RCC 7860 (cell line): Measurements from ENCODE around the gene ASB11.

Experiments
- DNase-seq: peaks from one replicate; pipeline ENCODE4 v3.0.0-alpha.2; 2015; ENCODE audit warnings: low spot score
- FAIRE-seq: peaks from 2 replicates; lab custom pipeline; 2012; peaks lifted over from hg19 to GRCh38; lab: Jason Lieb, UNC

Gene ASB11

GRCh38 chrX:15236146-15236545 lies 79.3 kb downstream of the ASB11 start:
- DNase-seq (no peak), FAIRE-seq (no peak)

GRCh38 chrX:15235001-15235400 lies 80.4 kb downstream of the ASB11 start:
- DNase-seq (no peak), FAIRE-seq (no peak)

GRCh38 chrX:15233416-15234015 lies 81.9 kb downstream of the ASB11 start:
- FAIRE-seq (no peak), DNase-seq (no peak)
